GM23338 (cell line): ENCODE results near the gene SPATA20.

Experiments
- CREB1 ChIP-seq: fragments of 250-450 bp; sonication (Bioruptor Pico); IDR thresholded peaks from 2 replicates; pipeline ENCODE4 v1.5.0; 2020; ENCODE audit warnings: low read depth, mild to moderate bottlenecking, moderate library complexity
- EZH2 ChIP-seq: fragments of 200-600 bp; sonication (generic); IDR thresholded peaks from one replicate; pipeline ENCODE4 v1.8.0; 2017; ENCODE audit warnings: antibody characterized with exemption, mild to moderate bottlenecking, low read depth; ENCODE audit not compliant: unreplicated experiment
- EZH2phosphoT487 ChIP-seq: fragments of 200-600 bp; sonication (generic); IDR thresholded peaks from one replicate; pipeline ENCODE4 v1.8.1; 2018; ENCODE audit warnings: antibody characterized with exemption; ENCODE audit not compliant: unreplicated experiment
- JUNB ChIP-seq: IDR thresholded peaks from one replicate; pipeline ENCODE4 v1.6.1; 2016; ENCODE audit warnings: antibody characterized with exemption; ENCODE audit not compliant: unreplicated experiment
- NANOG ChIP-seq: IDR thresholded peaks from 2 replicates; pipeline ENCODE4 v1.6.1; 2016; ENCODE audit warnings: antibody characterized with exemption, borderline replicate concordance
- POLR2AphosphoS5 ChIP-seq: IDR thresholded peaks from 2 replicates; pipeline ENCODE4 v1.6.1; 2016; ENCODE audit warnings: antibody characterized with exemption, low read depth
- ZNF114 ChIP-seq: fragments of 250-450 bp; sonication (Bioruptor Pico); IDR thresholded peaks from 2 replicates; pipeline ENCODE4 v1.5.0; 2020; ENCODE audit warnings: mild to moderate bottlenecking, moderate library complexity
- ZNF331 ChIP-seq: fragments of 250-450 bp; sonication (Bioruptor Pico); IDR thresholded peaks from 2 replicates; pipeline ENCODE4 v1.5.0; 2020; ENCODE audit warnings: low read depth, mild to moderate bottlenecking, moderate library complexity
- TF ChIP-seq, protein P1 (sequence below), 2 experiments: fragments of 200-600 bp in 1 of 2; sonication (generic) in 1 of 2; conservative IDR thresholded peaks; 2 replicates each; pipeline versions ENCODE4 v1.5.1 to v1.6.1; 2016 to 2017; ENCODE audit warnings: antibody characterized with exemption in 2 of 2, low read depth in 2 of 2, mild to moderate bottlenecking in 2 of 2, moderate library complexity in 1 of 2
- TF ChIP-seq, protein P2 (sequence below): IDR thresholded peaks from one replicate; pipeline ENCODE4 v1.6.1; 2018; ENCODE audit warnings: antibody characterized with exemption; ENCODE audit not compliant: unreplicated experiment
- TF ChIP-seq, protein P3 (sequence below): IDR thresholded peaks from 2 replicates; pipeline ENCODE4 v1.6.1; 2016; ENCODE audit warnings: antibody characterized with exemption

DNA sequence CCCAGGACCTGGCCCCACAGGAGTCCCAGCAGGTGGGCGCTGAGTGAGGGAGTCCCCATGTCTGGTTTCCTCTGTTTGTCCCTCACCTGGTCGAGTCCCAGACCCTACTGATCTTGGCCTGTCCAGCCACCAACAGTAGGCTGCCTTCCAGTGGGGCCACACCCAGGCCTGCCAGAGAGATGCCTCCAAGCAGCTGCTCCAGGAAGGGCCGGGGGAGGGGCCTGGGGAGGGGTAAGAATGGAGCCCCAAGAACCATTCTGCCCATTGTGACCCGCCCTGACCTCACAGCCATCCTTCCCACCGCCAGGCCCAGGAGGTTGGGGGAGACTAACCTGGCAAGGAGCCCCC lies 736 bp downstream of the SPATA20 start:
- no peak for TF ChIP-seq JUNB
- TF ChIP-seq, protein P1, sequence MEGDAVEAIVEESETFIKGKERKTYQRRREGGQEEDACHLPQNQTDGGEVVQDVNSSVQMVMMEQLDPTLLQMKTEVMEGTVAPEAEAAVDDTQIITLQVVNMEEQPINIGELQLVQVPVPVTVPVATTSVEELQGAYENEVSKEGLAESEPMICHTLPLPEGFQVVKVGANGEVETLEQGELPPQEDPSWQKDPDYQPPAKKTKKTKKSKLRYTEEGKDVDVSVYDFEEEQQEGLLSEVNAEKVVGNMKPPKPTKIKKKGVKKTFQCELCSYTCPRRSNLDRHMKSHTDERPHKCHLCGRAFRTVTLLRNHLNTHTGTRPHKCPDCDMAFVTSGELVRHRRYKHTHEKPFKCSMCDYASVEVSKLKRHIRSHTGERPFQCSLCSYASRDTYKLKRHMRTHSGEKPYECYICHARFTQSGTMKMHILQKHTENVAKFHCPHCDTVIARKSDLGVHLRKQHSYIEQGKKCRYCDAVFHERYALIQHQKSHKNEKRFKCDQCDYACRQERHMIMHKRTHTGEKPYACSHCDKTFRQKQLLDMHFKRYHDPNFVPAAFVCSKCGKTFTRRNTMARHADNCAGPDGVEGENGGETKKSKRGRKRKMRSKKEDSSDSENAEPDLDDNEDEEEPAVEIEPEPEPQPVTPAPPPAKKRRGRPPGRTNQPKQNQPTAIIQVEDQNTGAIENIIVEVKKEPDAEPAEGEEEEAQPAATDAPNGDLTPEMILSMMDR (conservative IDR thresholded peaks at IDR 0.05; ENCODE audit: low read depth in 2 of 2): no peak
- no peak for TF ChIP-seq EZH2phosphoT487
- no peak for TF ChIP-seq EZH2
- TF ChIP-seq POLR2AphosphoS5: no peak
- TF ChIP-seq, protein P2, sequence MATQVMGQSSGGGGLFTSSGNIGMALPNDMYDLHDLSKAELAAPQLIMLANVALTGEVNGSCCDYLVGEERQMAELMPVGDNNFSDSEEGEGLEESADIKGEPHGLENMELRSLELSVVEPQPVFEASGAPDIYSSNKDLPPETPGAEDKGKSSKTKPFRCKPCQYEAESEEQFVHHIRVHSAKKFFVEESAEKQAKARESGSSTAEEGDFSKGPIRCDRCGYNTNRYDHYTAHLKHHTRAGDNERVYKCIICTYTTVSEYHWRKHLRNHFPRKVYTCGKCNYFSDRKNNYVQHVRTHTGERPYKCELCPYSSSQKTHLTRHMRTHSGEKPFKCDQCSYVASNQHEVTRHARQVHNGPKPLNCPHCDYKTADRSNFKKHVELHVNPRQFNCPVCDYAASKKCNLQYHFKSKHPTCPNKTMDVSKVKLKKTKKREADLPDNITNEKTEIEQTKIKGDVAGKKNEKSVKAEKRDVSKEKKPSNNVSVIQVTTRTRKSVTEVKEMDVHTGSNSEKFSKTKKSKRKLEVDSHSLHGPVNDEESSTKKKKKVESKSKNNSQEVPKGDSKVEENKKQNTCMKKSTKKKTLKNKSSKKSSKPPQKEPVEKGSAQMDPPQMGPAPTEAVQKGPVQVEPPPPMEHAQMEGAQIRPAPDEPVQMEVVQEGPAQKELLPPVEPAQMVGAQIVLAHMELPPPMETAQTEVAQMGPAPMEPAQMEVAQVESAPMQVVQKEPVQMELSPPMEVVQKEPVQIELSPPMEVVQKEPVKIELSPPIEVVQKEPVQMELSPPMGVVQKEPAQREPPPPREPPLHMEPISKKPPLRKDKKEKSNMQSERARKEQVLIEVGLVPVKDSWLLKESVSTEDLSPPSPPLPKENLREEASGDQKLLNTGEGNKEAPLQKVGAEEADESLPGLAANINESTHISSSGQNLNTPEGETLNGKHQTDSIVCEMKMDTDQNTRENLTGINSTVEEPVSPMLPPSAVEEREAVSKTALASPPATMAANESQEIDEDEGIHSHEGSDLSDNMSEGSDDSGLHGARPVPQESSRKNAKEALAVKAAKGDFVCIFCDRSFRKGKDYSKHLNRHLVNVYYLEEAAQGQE: no peak
- no peak for TF ChIP-seq NANOG
- TF ChIP-seq ZNF331 (CRISPR knock-in tag): no peak
- TF ChIP-seq ZNF114 (CRISPR knock-in tag): no peak
- no peak for TF ChIP-seq CREB1 (CRISPR knock-in tag)
- TF ChIP-seq, protein P3, sequence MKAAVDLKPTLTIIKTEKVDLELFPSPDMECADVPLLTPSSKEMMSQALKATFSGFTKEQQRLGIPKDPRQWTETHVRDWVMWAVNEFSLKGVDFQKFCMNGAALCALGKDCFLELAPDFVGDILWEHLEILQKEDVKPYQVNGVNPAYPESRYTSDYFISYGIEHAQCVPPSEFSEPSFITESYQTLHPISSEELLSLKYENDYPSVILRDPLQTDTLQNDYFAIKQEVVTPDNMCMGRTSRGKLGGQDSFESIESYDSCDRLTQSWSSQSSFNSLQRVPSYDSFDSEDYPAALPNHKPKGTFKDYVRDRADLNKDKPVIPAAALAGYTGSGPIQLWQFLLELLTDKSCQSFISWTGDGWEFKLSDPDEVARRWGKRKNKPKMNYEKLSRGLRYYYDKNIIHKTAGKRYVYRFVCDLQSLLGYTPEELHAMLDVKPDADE: no peak
